K562 (cell line): Measurements from ENCODE around the gene ERC2. TPM values are rescaled to one million over a fixed set of nuclear protein-coding genes. Genes with fewer than 3 reads are reported as not detected.

Source experiments
- ATAC-seq: fragments of 200-7000 bp; cut with Tn5 transposase; 3 replicates; pipeline ENCODE4 v1.9.1; 2020; ENCODE audit warnings: moderate library complexity
- BruUV-seq: library from RNA; stranded (reverse); fragments of 400-500 nt; replicated peaks from 2 replicates; lab custom pipeline; 2021; lab: Mats Ljungman, UMichigan
- CTCF ChIA-PET: fragments of 300-600 bp; formaldehyde crosslinking; extraction: SDS; loops from one replicate; lab custom pipeline; 2021; ENCODE audit warnings: low intra/inter-chr PET ratio; lab: Yijun Ruan, JAX
- POLR2A ChIA-PET: fragments of 300-600, 350-650 bp; sonication (Branson Sonifier 250); formaldehyde crosslinking; extraction: SDS; loops from one replicate; lab custom pipeline; 2021; ENCODE audit warnings: antibody characterized with exemption, inconsistent platforms; lab: Yijun Ruan, JAX
- DNase-seq, 4 experiments: peaks; one replicate each; pipeline versions ENCODE4 v3.0.0 to v3.0.0-alpha.2; 2011 to 2018; ENCODE audit warnings: low spot score in 3 of 4, mixed read lengths in 3 of 4; ENCODE audit errors: extremely low read depth in 1 of 4
- FAIRE-seq: peaks from 2 replicates; lab custom pipeline; 2011; peaks lifted over from hg19 to GRCh38; lab: Jason Lieb, UNC
- H2AFZ ChIP-seq: 2 replicates; pipeline ENCODE4 v1.6.0; 2011; ENCODE audit warnings: low read depth, low read length, control low read depth, inconsistent platforms
- H3K27ac ChIP-seq: fragments of 200-600 bp; 3 replicates; pipeline ENCODE4 v1.8.0; 2011; ENCODE audit warnings: low read depth, mild to moderate bottlenecking, control low read depth, inconsistent platforms, low read length, moderate library complexity, mixed read lengths; ENCODE audit errors: extremely low read depth
- H3K27me3 ChIP-seq, 2 experiments: fragments of 300-600 bp in 1 of 2; 2 replicates in 1 of 2; 3 replicates in 1 of 2; pipeline versions ENCODE4 v1.6.0 to v1.8.0; 2011; ENCODE audit warnings: inconsistent platforms in 2 of 2, low read length in 2 of 2, mild to moderate bottlenecking in 1 of 2, mixed read lengths in 1 of 2, moderate library complexity in 1 of 2; ENCODE audit not compliant: control insufficient read depth in 2 of 2, insufficient read depth in 2 of 2
- H3K36me3 ChIP-seq: fragments of 300-600 bp; 3 replicates; pipeline ENCODE4 v1.8.0; 2011; ENCODE audit warnings: mild to moderate bottlenecking, low read length, inconsistent platforms; ENCODE audit not compliant: control insufficient read depth, insufficient read depth
- H3K4me1 ChIP-seq, 2 experiments: fragments of 200-600 bp in 1 of 2; replicated peaks in 1 of 2; 2 replicates in 1 of 2; 3 replicates in 1 of 2; pipeline versions ENCODE4 v1.5.1 to v1.8.0; 2011; ENCODE audit warnings: inconsistent platforms in 2 of 2, low read length in 2 of 2, mild to moderate bottlenecking in 1 of 2, mixed read lengths in 1 of 2, moderate library complexity in 1 of 2; ENCODE audit not compliant: control insufficient read depth in 2 of 2, insufficient read depth in 2 of 2
- H3K4me2 ChIP-seq: 2 replicates; pipeline ENCODE4 v1.6.1; 2011; ENCODE audit warnings: low read length, control low read depth, inconsistent platforms, mixed read lengths; ENCODE audit not compliant: insufficient read depth
- H3K4me3 ChIP-seq: fragments of 200-600 bp; sonication (generic), shearing (Covaris generic); 2 replicates; pipeline ENCODE4 v1.5.1; 2016; ENCODE audit warnings: control low read depth, inconsistent platforms
- H3K79me2 ChIP-seq: fragments of 200-600 bp; 3 replicates; pipeline ENCODE4 v1.8.0; 2011; ENCODE audit warnings: low read length, inconsistent platforms; ENCODE audit not compliant: control insufficient read depth, insufficient read depth
- H3K9ac ChIP-seq, 2 experiments: 2 replicates each; pipeline versions ENCODE4 v1.6.0 to v1.6.1; 2011; ENCODE audit warnings: low read depth in 2 of 2, low read length in 2 of 2, control low read depth in 1 of 2, inconsistent platforms in 1 of 2, mild to moderate bottlenecking in 1 of 2, mixed read lengths in 1 of 2; ENCODE audit not compliant: insufficient read depth in 1 of 2
- H3K9me1 ChIP-seq: one replicate; pipeline ENCODE4 v1.6.0; 2011; ENCODE audit warnings: inconsistent platforms, mild to moderate bottlenecking, low read length, moderate library complexity; ENCODE audit not compliant: control insufficient read depth, insufficient read depth
- H3K9me3 ChIP-seq: replicated peaks from 2 replicates; pipeline ENCODE4 v1.5.1; 2011; ENCODE audit warnings: low read depth, low read length, inconsistent platforms; ENCODE audit not compliant: control insufficient read depth, insufficient read depth
- H4K20me1 ChIP-seq: replicated peaks from 2 replicates; pipeline ENCODE4 v1.6.1; 2011; ENCODE audit warnings: low read length, inconsistent platforms, mixed read lengths; ENCODE audit not compliant: control insufficient read depth, insufficient read depth
- CBX1 ChIP-seq: sonication (generic); IDR thresholded peaks from 2 replicates; pipeline ENCODE4 v1.6.1; 2016; ENCODE audit warnings: antibody characterized with exemption, low read depth, mild to moderate bottlenecking
- CXXC5 ChIP-seq: fragments of 250-450 bp; sonication (Bioruptor Pico); IDR thresholded peaks from 2 replicates; pipeline ENCODE4 v1.8.0; 2022; ENCODE audit warnings: inconsistent platforms, mild to moderate bottlenecking, moderate library complexity
- GATA2 ChIP-seq: sonication (generic); formaldehyde crosslinking; IDR thresholded peaks from 2 replicates; pipeline ENCODE4 v1.4.0; 2020; ENCODE audit warnings: mild to moderate bottlenecking, missing genetic modification reagents
- HMG20B ChIP-seq: fragments of 250-450 bp; sonication (Bioruptor Pico); IDR thresholded peaks from 2 replicates; pipeline ENCODE4 v1.5.0; 2021; ENCODE audit warnings: mild to moderate bottlenecking
- LCOR ChIP-seq: sonication (generic); formaldehyde crosslinking; IDR thresholded peaks from 2 replicates; pipeline ENCODE4 v1.8.0; 2022; ENCODE audit warnings: mild to moderate bottlenecking, missing genetic modification reagents
- MBD1 ChIP-seq: fragments of 250-450 bp; sonication (Bioruptor Pico); IDR thresholded peaks from 2 replicates; pipeline ENCODE4 v1.8.0; 2022; ENCODE audit warnings: inconsistent platforms
- ZBTB8A ChIP-seq: fragments of 450-650 bp; IDR thresholded peaks from 2 replicates; pipeline ENCODE4 v1.6.1; 2018; ENCODE audit warnings: mild to moderate bottlenecking, moderate library complexity; ENCODE audit not compliant: partially characterized antibody
- ZNF133 ChIP-seq: fragments of 250-450 bp; sonication (Bioruptor Pico); IDR thresholded peaks from 2 replicates; pipeline ENCODE4 v1.4.0; 2020; ENCODE audit warnings: mild to moderate bottlenecking
- WGBS: fragments of 100-300 bp; shearing (Covaris generic); methylation state at CpG from one replicate; pipeline ENCODE4 v1.1.6; 2016; ENCODE audit warnings: low coverage, mixed read lengths; ENCODE audit not compliant: insufficient coverage; ENCODE audit errors: missing lambda C conversion rate; 5-methylcytosine and 5-hydroxymethylcytosine counted together
- in situ Hi-C: fragments of 300-500 bp; cut with MboI; formaldehyde crosslinking; loops from 4 replicates; pipeline ENCODE4 v1.15.0; 2018; ENCODE audit warnings: inconsistent platforms, mixed read lengths
- intact Hi-C: fragments of 100-400 bp; cut with micrococcal nuclease; formaldehyde crosslinking; loops from 2 replicates; pipeline ENCODE4 v1.14.2; 2022
- polyA plus RNA-seq, 8 experiments: library from polyadenylated mRNA; depleted of rRNA in 4 of 8; stranded (reverse) in 5 of 8; unstranded in 3 of 8; fragments of >200 nt; fragmentation: Nextera tagmentation in 2 of 8; fragmentation: Illumina TruSeq in 1 of 8; extraction: Ambion mirVana in 2 of 8; extraction: Trizol in 1 of 8; gene quantifications; 2 replicates each; pipeline versions ENCODE4 v1.2.1 to v1.2.3, GENCODE V29; 2011 to 2014; ENCODE audit warnings: inconsistent platforms in 1 of 8, missing spikeins in 1 of 8
- total RNA-seq, 7 experiments: library from RNA; depleted of rRNA in 6 of 7; stranded (reverse); fragments of >200 nt in 6 of 7; fragmentation: Illumina TruSeq in 2 of 7; extraction: Trizol in 2 of 7; gene quantifications; 2 replicates each; pipeline versions ENCODE4 v1.2.1 to v1.2.3, GENCODE V29; 2011 to 2021; ENCODE audit warnings: low replicate concordance in 1 of 7

ERC2 gene
- total and polyA plus RNA-seq, 9 of the 15 experiments (the other 6 are each of a cell fraction or from before 2014, with no cell fraction given): 0.04 to 0.18 (median 0.07) TPM; not detected in 2

GRCh38 chr3:55619046-55619808 lies 849.0 kb downstream of the ERC2 start:
- in situ Hi-C loops (no loop called here), intact Hi-C loops (no loop called here)
- Histone ChIP-seq H3K4me3 (no peak overlapping the region), H3K4me2 (no peak overlapping the region), H3K36me3 (no peaks in the 10 kb centered on the region), H3K4me1 (no peaks in the 10 kb centered on the region), H2AFZ (no peak overlapping the region), H3K79me2 (no peaks in the 10 kb centered on the region), H3K27me3 (peaks cover 0 to 1% of the 10 kb centered on the region in 2 experiments; a peak in 1 of 5 replicates), H3K9ac (no peak overlapping the region), H3K9me1 (no peaks in the 10 kb centered on the region), H3K27ac (no peak overlapping the region), H3K9me3 (no peaks in the 10 kb centered on the region), H4K20me1 (no peaks in the 10 kb centered on the region)
- DNase-seq: no peak
- TF ChIP-seq MBD1 (CRISPR knock-in tag) (no peak), HMG20B (no peak), LCOR (CRISPR knock-in tag) (no peak), ZNF133 (CRISPR knock-in tag) (no peak), CBX1 (no peak), GATA2 (CRISPR knock-in tag) (no peak), CXXC5 (no peak), ZBTB8A (no peak)
- no peak for ATAC-seq
- no peak for FAIRE-seq
- POLR2A ChIA-PET: no interaction called here
- WGBS: under 1% methylated on average over 10 of the region's 10 CpGs
- CTCF ChIA-PET: no interaction called here
- BruUV-seq: no TSS peak
